Neural cell (in vitro differentiated cells): ENCODE results near the gene SLC22A2. TPM values are rescaled to one million over a fixed set of nuclear protein-coding genes. Genes with fewer than 3 reads are reported as not detected.

ENCODE experiments used
- H2AFZ ChIP-seq: fragments of 200-600, 300-800 bp; sonication (generic), shearing (Covaris generic); 2 replicates; pipeline ENCODE4 v1.6.0; 2014; ENCODE audit warnings: low read depth, mild to moderate bottlenecking, antibody characterized with exemption, low read length, moderate library complexity
- H3F3A ChIP-seq: fragments of 200-600 bp; shearing (Covaris generic); 2 replicates; pipeline ENCODE4 v1.6.1; 2016; ENCODE audit warnings: mild to moderate bottlenecking, moderate library complexity, mixed read lengths, antibody characterized with exemption, low read length; ENCODE audit not compliant: insufficient read depth, poor library complexity, severe bottlenecking
- H3K27ac ChIP-seq: fragments of 200-600, 300-800 bp; sonication (generic), shearing (Covaris generic); 2 replicates; pipeline ENCODE4 v1.5.1; 2014; ENCODE audit warnings: mild to moderate bottlenecking, low read length, moderate library complexity
- H3K27me3 ChIP-seq: fragments of 300-800, 200-600 bp; sonication (generic), shearing (Covaris generic); 2 replicates; pipeline ENCODE4 v1.6.0; 2014; ENCODE audit warnings: mild to moderate bottlenecking, low read depth, low read length, moderate library complexity; ENCODE audit not compliant: insufficient read depth
- H3K36me3 ChIP-seq: fragments of 300-800, 200-600 bp; sonication (generic), shearing (Covaris generic); 2 replicates; pipeline ENCODE4 v1.5.1; 2014; ENCODE audit warnings: mild to moderate bottlenecking, antibody characterized with exemption, low read length, moderate library complexity; ENCODE audit not compliant: insufficient read depth
- H3K4me2 ChIP-seq: fragments of 300-800, 200-600 bp; sonication (generic), shearing (Covaris generic); 2 replicates; pipeline ENCODE4 v1.6.0; 2014; ENCODE audit warnings: mild to moderate bottlenecking, low read length
- H3K4me3 ChIP-seq: fragments of 300-800, 200-600 bp; sonication (generic), shearing (Covaris generic); 2 replicates; pipeline ENCODE4 v1.5.1; 2014; ENCODE audit warnings: mild to moderate bottlenecking, low read length, moderate library complexity
- H3K79me2 ChIP-seq: fragments of 200-600 bp; shearing (Covaris generic); replicated peaks from 2 replicates; pipeline ENCODE4 v1.6.0; 2014; ENCODE audit warnings: mild to moderate bottlenecking, low read length, moderate library complexity; ENCODE audit not compliant: insufficient read depth
- H3K9ac ChIP-seq: fragments of 300-800, 200-600 bp; sonication (generic), shearing (Covaris generic); 2 replicates; pipeline ENCODE4 v1.6.1; 2016; ENCODE audit warnings: mild to moderate bottlenecking, low read length, mixed read lengths
- H3K9me2 ChIP-seq: fragments of 200-600 bp; shearing (Covaris generic); 2 replicates; pipeline ENCODE4 v1.6.1; 2016; ENCODE audit warnings: mild to moderate bottlenecking, low read length, mixed read lengths; ENCODE audit not compliant: insufficient read depth
- H3K9me3 ChIP-seq: fragments of 200-600, 300-800 bp; sonication (generic), shearing (Covaris generic); 2 replicates; pipeline ENCODE4 v1.6.1; 2016; ENCODE audit warnings: mild to moderate bottlenecking, mixed run types, low read length, moderate library complexity, mixed read lengths
- H4K20me1 ChIP-seq: fragments of 200-600 bp; shearing (Covaris generic); 2 replicates; pipeline ENCODE4 v1.6.1; 2016; ENCODE audit warnings: mild to moderate bottlenecking, mixed run types; ENCODE audit not compliant: insufficient read depth
- CTCF ChIP-seq: fragments of 450-650 bp; IDR thresholded peaks from 2 replicates; pipeline ENCODE4 v1.5.1; 2014; ENCODE audit warnings: antibody characterized with exemption, mild to moderate bottlenecking, moderate library complexity; ENCODE audit not compliant: poor library complexity, severe bottlenecking
- EP300 ChIP-seq: fragments of 450-650 bp; conservative IDR thresholded peaks from 2 replicates; pipeline ENCODE4 v1.6.1; 2014; ENCODE audit warnings: antibody characterized with exemption, mild to moderate bottlenecking, moderate library complexity; ENCODE audit not compliant: poor library complexity, severe bottlenecking
- EZH2 ChIP-seq: fragments of 200-600, 300-800 bp; shearing (Covaris generic), sonication (generic); IDR thresholded peaks from 2 replicates; pipeline ENCODE4 v1.6.1; 2014; ENCODE audit warnings: antibody characterized with exemption, low read length, borderline replicate concordance, mild to moderate bottlenecking; ENCODE audit not compliant: insufficient read depth, poor library complexity, severe bottlenecking
- MXI1 ChIP-seq: fragments of 450-650 bp; conservative IDR thresholded peaks from 2 replicates; pipeline ENCODE4 v1.6.1; 2014; ENCODE audit warnings: antibody characterized with exemption, mild to moderate bottlenecking; ENCODE audit not compliant: poor library complexity, severe bottlenecking
- POLR2AphosphoS5 ChIP-seq: IDR thresholded peaks from 2 replicates; pipeline ENCODE4 v1.6.1; 2012
- RAD21 ChIP-seq: fragments of 450-650 bp; conservative IDR thresholded peaks from 2 replicates; pipeline ENCODE4 v1.6.1; 2014; ENCODE audit warnings: antibody characterized with exemption, mild to moderate bottlenecking, moderate library complexity
- SMC3 ChIP-seq: fragments of 450-650 bp; conservative IDR thresholded peaks from 2 replicates; pipeline ENCODE4 v1.6.1; 2014; ENCODE audit warnings: antibody characterized with exemption, mild to moderate bottlenecking, moderate library complexity; ENCODE audit not compliant: poor library complexity
- TAF1 ChIP-seq: IDR thresholded peaks from 2 replicates; pipeline ENCODE4 v1.6.1; 2012; ENCODE audit warnings: low read depth
- polyA plus RNA-seq: library from polyadenylated mRNA; depleted of rRNA; stranded (reverse); fragments of >200 nt; gene quantifications from 2 replicates; pipeline ENCODE4 v1.2.3, GENCODE V29; 2014
- TF ChIP-seq, protein P1 (sequence below): IDR thresholded peaks from 2 replicates; pipeline ENCODE4 v1.6.1; 2012; ENCODE audit warnings: borderline replicate concordance

The SLC22A2 gene
- polyA plus RNA-seq, 1 donor from 2014 or later: not detected

GRCh38 chr6:160270347-160270746 lies 11.7 kb upstream of the SLC22A2 start:
- Histone ChIP-seq H3K36me3 (no peaks in the 10 kb centered on the region), H3K9ac (no peak overlapping the region), H3K79me2 (no peaks in the 10 kb centered on the region), H3K27me3 (no peaks in the 10 kb centered on the region), H4K20me1 (no peaks in the 10 kb centered on the region), H2AFZ (no peak overlapping the region), H3K9me3 (no peaks in the 10 kb centered on the region), H3K4me2 (no peak overlapping the region), H3K9me2 (no peaks in the 10 kb centered on the region), H3K4me3 (no peak overlapping the region), H3K27ac (no peak overlapping the region), H3F3A (no peaks in the 10 kb centered on the region)
- no peak for TF ChIP-seq RAD21
- TF ChIP-seq EP300: no peak
- no peak for TF ChIP-seq TAF1
- no peak for TF ChIP-seq MXI1
- no peak for TF ChIP-seq EZH2
- no peak for TF ChIP-seq CTCF
- TF ChIP-seq, protein P1, sequence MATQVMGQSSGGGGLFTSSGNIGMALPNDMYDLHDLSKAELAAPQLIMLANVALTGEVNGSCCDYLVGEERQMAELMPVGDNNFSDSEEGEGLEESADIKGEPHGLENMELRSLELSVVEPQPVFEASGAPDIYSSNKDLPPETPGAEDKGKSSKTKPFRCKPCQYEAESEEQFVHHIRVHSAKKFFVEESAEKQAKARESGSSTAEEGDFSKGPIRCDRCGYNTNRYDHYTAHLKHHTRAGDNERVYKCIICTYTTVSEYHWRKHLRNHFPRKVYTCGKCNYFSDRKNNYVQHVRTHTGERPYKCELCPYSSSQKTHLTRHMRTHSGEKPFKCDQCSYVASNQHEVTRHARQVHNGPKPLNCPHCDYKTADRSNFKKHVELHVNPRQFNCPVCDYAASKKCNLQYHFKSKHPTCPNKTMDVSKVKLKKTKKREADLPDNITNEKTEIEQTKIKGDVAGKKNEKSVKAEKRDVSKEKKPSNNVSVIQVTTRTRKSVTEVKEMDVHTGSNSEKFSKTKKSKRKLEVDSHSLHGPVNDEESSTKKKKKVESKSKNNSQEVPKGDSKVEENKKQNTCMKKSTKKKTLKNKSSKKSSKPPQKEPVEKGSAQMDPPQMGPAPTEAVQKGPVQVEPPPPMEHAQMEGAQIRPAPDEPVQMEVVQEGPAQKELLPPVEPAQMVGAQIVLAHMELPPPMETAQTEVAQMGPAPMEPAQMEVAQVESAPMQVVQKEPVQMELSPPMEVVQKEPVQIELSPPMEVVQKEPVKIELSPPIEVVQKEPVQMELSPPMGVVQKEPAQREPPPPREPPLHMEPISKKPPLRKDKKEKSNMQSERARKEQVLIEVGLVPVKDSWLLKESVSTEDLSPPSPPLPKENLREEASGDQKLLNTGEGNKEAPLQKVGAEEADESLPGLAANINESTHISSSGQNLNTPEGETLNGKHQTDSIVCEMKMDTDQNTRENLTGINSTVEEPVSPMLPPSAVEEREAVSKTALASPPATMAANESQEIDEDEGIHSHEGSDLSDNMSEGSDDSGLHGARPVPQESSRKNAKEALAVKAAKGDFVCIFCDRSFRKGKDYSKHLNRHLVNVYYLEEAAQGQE: no peak
- TF ChIP-seq SMC3: no peak
- TF ChIP-seq POLR2AphosphoS5: no peak

- H3K9me3 ChIP-seq: no peaks in the 10 kb centered on the region
- no peaks in the 10 kb centered on the region for H3K79me2 ChIP-seq
- H4K20me1 ChIP-seq: no peaks in the 10 kb centered on the region
- H3K9me2 ChIP-seq: no peaks in the 10 kb centered on the region
- no peaks in the 10 kb centered on the region for H3K36me3 ChIP-seq
- H3F3A ChIP-seq: no peaks in the 10 kb centered on the region
- TF ChIP-seq CTCF (no peak), TAF1 (no peak), EZH2 (no peak), MXI1 (no peak), RAD21 (no peak), EP300 (no peak)
- TF ChIP-seq, protein P1: no peak
- no peak overlapping the region for H3K9ac ChIP-seq
- H2AFZ ChIP-seq: no peak overlapping the region
- no peak overlapping the region for H3K4me2 ChIP-seq
- no peaks in the 10 kb centered on the region for H3K27me3 ChIP-seq
- no peak overlapping the region for H3K27ac ChIP-seq
- H3K4me3 ChIP-seq: no peak overlapping the region
These were observed 11.2 kb upstream of the SLC22A2 start for GRCh38 chr6:160269771-160270170.
